Mesenchymal stem cell (in vitro differentiated cells and primary cell): ENCODE measurements around the gene TOP3A.

Source experiments
- DNase-seq: peaks from one replicate; pipeline ENCODE4 v3.0.0-alpha.2; 2013
- H2AFZ ChIP-seq: one replicate; pipeline ENCODE4 v1.6.1; 2013; ENCODE audit warnings: low read depth, mild to moderate bottlenecking, control low read depth, inconsistent platforms, low read length, moderate library complexity
- H2AK5ac ChIP-seq: 2 replicates; pipeline ENCODE4 v1.6.1; 2013; ENCODE audit warnings: low read length, moderate library complexity, mild to moderate bottlenecking, inconsistent platforms; ENCODE audit not compliant: severe bottlenecking
- H2BK120ac ChIP-seq: one replicate; pipeline ENCODE4 v1.6.1; 2013; ENCODE audit warnings: low read depth, mild to moderate bottlenecking, inconsistent platforms, low read length, moderate library complexity
- H2BK12ac ChIP-seq, 2 experiments: one replicate each; pipeline ENCODE4 v1.6.1; 2013; ENCODE audit warnings: inconsistent platforms in 2 of 2, low read length in 2 of 2, mild to moderate bottlenecking in 2 of 2, moderate library complexity in 2 of 2, control low read depth in 1 of 2
- H2BK15ac ChIP-seq: one replicate; pipeline ENCODE4 v1.6.1; 2013; ENCODE audit warnings: mild to moderate bottlenecking, low read depth, inconsistent platforms; ENCODE audit not compliant: poor library complexity, severe bottlenecking
- H2BK5ac ChIP-seq: 2 replicates; pipeline ENCODE4 v1.6.1; 2013; ENCODE audit warnings: low read depth, mild to moderate bottlenecking, low read length, control low read depth, inconsistent platforms; ENCODE audit not compliant: poor library complexity, severe bottlenecking
- H3K14ac ChIP-seq, 2 experiments: one replicate each; pipeline ENCODE4 v1.6.1; 2013; ENCODE audit warnings: inconsistent platforms in 2 of 2, low read length in 2 of 2, control low read depth in 1 of 2, mild to moderate bottlenecking in 1 of 2, moderate library complexity in 1 of 2
- H3K18ac ChIP-seq, 2 experiments: one replicate each; pipeline ENCODE4 v1.6.1; 2013; ENCODE audit warnings: inconsistent platforms in 2 of 2, low read length in 2 of 2, control low read depth in 1 of 2, low read depth in 1 of 2, mild to moderate bottlenecking in 1 of 2
- H3K23ac ChIP-seq, 2 experiments: one replicate each; pipeline ENCODE4 v1.6.1; 2013; ENCODE audit warnings: inconsistent platforms in 2 of 2, low read length in 2 of 2, mild to moderate bottlenecking in 2 of 2, moderate library complexity in 2 of 2, control low read depth in 1 of 2
- H3K27ac ChIP-seq: 2 replicates; pipeline ENCODE4 v1.5.1; 2013; ENCODE audit warnings: mild to moderate bottlenecking, moderate library complexity, low read length, control low read depth, inconsistent platforms; ENCODE audit not compliant: poor library complexity, severe bottlenecking
- H3K27me3 ChIP-seq, 2 experiments: 2 replicates each; pipeline versions ENCODE4 v1.6.1 to v1.7.0; 2013; ENCODE audit warnings: low read length in 2 of 2, mild to moderate bottlenecking in 2 of 2, moderate library complexity in 2 of 2, control low read depth in 1 of 2, inconsistent platforms in 1 of 2; ENCODE audit not compliant: control insufficient read depth in 1 of 2, insufficient read depth in 1 of 2
- H3K36me3 ChIP-seq, 2 experiments: 2 replicates each; pipeline versions ENCODE4 v1.6.1 to v1.7.0; 2013; ENCODE audit warnings: low read length in 2 of 2, control low read depth in 1 of 2, inconsistent platforms in 1 of 2, low read depth in 1 of 2, mild to moderate bottlenecking in 1 of 2; ENCODE audit not compliant: insufficient read depth in 2 of 2, control insufficient read depth in 1 of 2
- H3K4ac ChIP-seq, 2 experiments: one replicate each; pipeline ENCODE4 v1.6.1; 2013; ENCODE audit warnings: inconsistent platforms in 2 of 2, low read length in 2 of 2, mild to moderate bottlenecking in 2 of 2, moderate library complexity in 2 of 2, control low read depth in 1 of 2, low read depth in 1 of 2
- H3K4me1 ChIP-seq: 2 replicates; pipeline ENCODE4 v1.6.1; 2013; ENCODE audit warnings: low read depth, low read length, control low read depth; ENCODE audit not compliant: control insufficient read depth, insufficient read depth
- H3K4me2 ChIP-seq: 2 replicates; pipeline ENCODE4 v1.6.1; 2013; ENCODE audit warnings: low read length, mild to moderate bottlenecking, inconsistent platforms; ENCODE audit not compliant: poor library complexity, severe bottlenecking
- H3K4me3 ChIP-seq, 2 experiments: 2 replicates each; pipeline versions ENCODE4 v1.5.1 to v1.7.0; 2013; ENCODE audit warnings: low read length in 2 of 2, mild to moderate bottlenecking in 2 of 2, control low read depth in 1 of 2, low read depth in 1 of 2; ENCODE audit not compliant: insufficient read depth in 1 of 2
- H3K79me1 ChIP-seq: replicated peaks from 2 replicates; pipeline ENCODE4 v1.6.1; 2013; ENCODE audit warnings: mild to moderate bottlenecking, control low read depth, low read length, inconsistent platforms; ENCODE audit not compliant: poor library complexity, severe bottlenecking
- H3K9ac ChIP-seq: 2 replicates; pipeline ENCODE4 v1.7.0; 2013; ENCODE audit warnings: mild to moderate bottlenecking, low read length, moderate library complexity
- H3K9me3 ChIP-seq: 2 replicates; pipeline ENCODE4 v1.7.0; 2013; ENCODE audit warnings: mild to moderate bottlenecking, low read length; ENCODE audit not compliant: control insufficient read depth
- H4K8ac ChIP-seq: one replicate; pipeline ENCODE4 v1.6.1; 2013; ENCODE audit warnings: inconsistent platforms, mild to moderate bottlenecking, low read length, moderate library complexity
- H4K91ac ChIP-seq: one replicate; pipeline ENCODE4 v1.6.1; 2013; ENCODE audit warnings: mild to moderate bottlenecking, low read length, inconsistent platforms
- WGBS: methylation state at CpG from one replicate; pipeline ENCODE4 v1.1.7; 2013; ENCODE audit warnings: mixed read lengths; 5-methylcytosine and 5-hydroxymethylcytosine counted together

The TOP3A gene

GRCh38 chr17:18246109-18246725 lies 68.6 kb downstream of the TOP3A start:
- Histone ChIP-seq H2AK5ac (no peak overlapping the region), H2BK15ac (no peak overlapping the region), H3K79me1 (peaks cover 27% of the 10 kb centered on the region), H2BK5ac (no peak overlapping the region), H3K9me3 (no peaks in the 10 kb centered on the region), H3K18ac (no peak overlapping the region), H2BK120ac (no peak overlapping the region), H3K27me3 (no peaks in the 10 kb centered on the region), H3K4me1 (peaks cover 5% of the 10 kb centered on the region), H3K14ac (no peak overlapping the region), H3K27ac (no peak overlapping the region), H3K36me3 (peaks cover 86 to 88% of the 10 kb centered on the region in 2 experiments), H2BK12ac (no peak overlapping the region), H3K9ac (no peak overlapping the region), H3K4me3 (no peak overlapping the region), H2AFZ (no peak overlapping the region), H4K8ac (no peak overlapping the region), H3K23ac (no peak overlapping the region), H4K91ac (no peak overlapping the region), H3K4me2 (no peak overlapping the region), H3K4ac (no peak overlapping the region)
- DNase-seq, result no peak
- WGBS, result 97% methylated on average over 23 of the region's 24 CpGs

GRCh38 chr17:18245038-18245776 lies 69.6 kb downstream of the TOP3A start:
- Histone ChIP-seq H4K91ac (no peak overlapping the region), H3K9me3 (no peaks in the 10 kb centered on the region), H3K14ac (no peak overlapping the region), H3K27me3 (no peaks in the 10 kb centered on the region), H3K27ac (no peak overlapping the region), H2AFZ (no peak overlapping the region), H3K4me3 (no peak overlapping the region), H3K4me2 (no peak overlapping the region), H2BK120ac (no peak overlapping the region), H3K36me3 (peaks cover 86 to 88% of the 10 kb centered on the region in 2 experiments), H3K4ac (no peak overlapping the region), H2AK5ac (no peak overlapping the region), H3K23ac (no peak overlapping the region), H3K9ac (no peak overlapping the region), H3K79me1 (peaks cover 18% of the 10 kb centered on the region), H2BK12ac (no peak overlapping the region), H3K4me1 (peaks cover 5% of the 10 kb centered on the region), H2BK5ac (no peak overlapping the region), H4K8ac (no peak overlapping the region), H2BK15ac (no peak overlapping the region), H3K18ac (no peak overlapping the region)
- DNase-seq, result no peak
- 96% methylated on average over 21 of the region's 21 CpGs for WGBS

- WGBS, result 92% methylated on average over 27 of the region's 28 CpGs
- Histone ChIP-seq H3K4me1 (peaks cover 4% of the 10 kb centered on the region), H2AFZ (no peak overlapping the region), H2BK12ac (no peak overlapping the region), H3K27ac (no peak overlapping the region), H3K4me3 (no peak overlapping the region), H3K36me3 (peaks cover 88 to 90% of the 10 kb centered on the region in 2 experiments), H2BK120ac (no peak overlapping the region), H4K91ac (no peak overlapping the region), H2BK5ac (no peak overlapping the region), H3K4ac (no peak overlapping the region), H3K14ac (no peak overlapping the region), H3K9me3 (no peaks in the 10 kb centered on the region), H3K23ac (no peak overlapping the region), H4K8ac (no peak overlapping the region), H3K27me3 (no peaks in the 10 kb centered on the region), H3K79me1 (peaks cover 14% of the 10 kb centered on the region), H3K18ac (no peak overlapping the region), H3K4me2 (no peak overlapping the region), H3K9ac (no peak overlapping the region), H2BK15ac (no peak overlapping the region), H2AK5ac (no peak overlapping the region)
- no peak for DNase-seq
Measured at GRCh38 chr17:18241229-18241871, 73.4 kb downstream of the TOP3A start.

- no peak overlapping the region for H2AFZ ChIP-seq
- H3K9ac ChIP-seq, result no peak overlapping the region
- peaks cover 11% of the 10 kb centered on the region for H3K79me1 ChIP-seq
- no peak overlapping the region for H3K18ac ChIP-seq
- no peak overlapping the region for H3K4ac ChIP-seq
- H3K4me3 ChIP-seq, result no peak overlapping the region
- peaks cover 13% of the 10 kb centered on the region for H3K4me1 ChIP-seq
- H2AK5ac ChIP-seq, result no peak overlapping the region
- no peak overlapping the region for H4K8ac ChIP-seq
- H3K9me3 ChIP-seq, result no peaks in the 10 kb centered on the region
- no peak overlapping the region for H2BK12ac ChIP-seq
- H4K91ac ChIP-seq, result no peak overlapping the region
- H3K27ac ChIP-seq, result no peak overlapping the region
- no peak overlapping the region for H2BK5ac ChIP-seq
- no peaks in the 10 kb centered on the region for H3K27me3 ChIP-seq
- no peak for DNase-seq
- H3K4me2 ChIP-seq, result no peak overlapping the region
- no peak overlapping the region for H2BK15ac ChIP-seq
- H2BK120ac ChIP-seq, result no peak overlapping the region
- over 99% methylated on average over 19 of the region's 19 CpGs for WGBS
- H3K14ac ChIP-seq, result no peak overlapping the region
- H3K23ac ChIP-seq, result no peak overlapping the region
- H3K36me3 ChIP-seq, result peaks cover 83 to 90% of the 10 kb centered on the region in 2 experiments
Measured at GRCh38 chr17:18240449-18240848, 74.3 kb downstream of the TOP3A start.
